Thyroid gland (tissue), 4 donors: ENCODE measurements around the gene RNF144A.

Source experiments
- POLR2A ChIP-seq, 2 donors: fragments of 450-650 bp; IDR thresholded peaks; one replicate each; pipeline ENCODE4 v1.6.1; 2017; ENCODE audit warnings: antibody characterized with exemption in 2 of 2, mild to moderate bottlenecking in 2 of 2, moderate library complexity in 1 of 2
- TF ChIP-seq, protein P1 (sequence below), 6 experiments: fragments of 200-600 bp in 3 of 6; fragments of 450-650 bp in 3 of 6; sonication (generic) in 3 of 6; IDR thresholded peaks; one replicate each; pipeline ENCODE4 v1.5.1; 2016 to 2019; ENCODE audit warnings: antibody characterized with exemption in 6 of 6, mild to moderate bottlenecking in 2 of 6, inconsistent platforms in 1 of 6, moderate library complexity in 1 of 6

- TF ChIP-seq, protein P1, sequence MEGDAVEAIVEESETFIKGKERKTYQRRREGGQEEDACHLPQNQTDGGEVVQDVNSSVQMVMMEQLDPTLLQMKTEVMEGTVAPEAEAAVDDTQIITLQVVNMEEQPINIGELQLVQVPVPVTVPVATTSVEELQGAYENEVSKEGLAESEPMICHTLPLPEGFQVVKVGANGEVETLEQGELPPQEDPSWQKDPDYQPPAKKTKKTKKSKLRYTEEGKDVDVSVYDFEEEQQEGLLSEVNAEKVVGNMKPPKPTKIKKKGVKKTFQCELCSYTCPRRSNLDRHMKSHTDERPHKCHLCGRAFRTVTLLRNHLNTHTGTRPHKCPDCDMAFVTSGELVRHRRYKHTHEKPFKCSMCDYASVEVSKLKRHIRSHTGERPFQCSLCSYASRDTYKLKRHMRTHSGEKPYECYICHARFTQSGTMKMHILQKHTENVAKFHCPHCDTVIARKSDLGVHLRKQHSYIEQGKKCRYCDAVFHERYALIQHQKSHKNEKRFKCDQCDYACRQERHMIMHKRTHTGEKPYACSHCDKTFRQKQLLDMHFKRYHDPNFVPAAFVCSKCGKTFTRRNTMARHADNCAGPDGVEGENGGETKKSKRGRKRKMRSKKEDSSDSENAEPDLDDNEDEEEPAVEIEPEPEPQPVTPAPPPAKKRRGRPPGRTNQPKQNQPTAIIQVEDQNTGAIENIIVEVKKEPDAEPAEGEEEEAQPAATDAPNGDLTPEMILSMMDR (IDR thresholded peaks at IDR 0.05) = no peak
- no peak for TF ChIP-seq POLR2A (IDR thresholded peaks at IDR 0.05)
Observed at GRCh38 chr2:7020468-7020867, 103.3 kb downstream of the RNF144A start.
